ENCODE measurements around the gene BTK. TPM values are rescaled to one million over a fixed set of nuclear protein-coding genes. Genes with fewer than 3 reads are reported as not detected.

Gene BTK
- total and polyA plus RNA-seq, 9 of the 15 experiments (the other 6 are each of a cell fraction or from before 2014, with no cell fraction given), result 14.9 to 93.4 (median 65.2) TPM

GRCh38 chrX:101407748-101408531 is 21.9 kb upstream of the BTK start, which contains the start of the genes GLA and HNRNPH2 (continued):
- TF ChIP-seq E2F4 (CRISPR knock-in tag; IDR thresholded peaks at IDR 0.05; ENCODE audit: low read depth) (no peak), GABPB1 (CRISPR knock-in tag; IDR thresholded peaks at IDR 0.05) (peak; percentile 66; the same call in 1 of the 2 replicates), ZNF197 (CRISPR knock-in tag; IDR thresholded peaks at IDR 0.05; ENCODE audit: low read depth) (no peak), CHD7 (IDR thresholded peaks at IDR 0.05; ENCODE audit: low read depth, low read length) (no peak), ESRRB (CRISPR knock-in tag; IDR thresholded peaks at IDR 0.05; ENCODE audit: borderline replicate concordance) (no peak), ZFP1 (CRISPR knock-in tag; IDR thresholded peaks at IDR 0.05) (no peak), PTBP1 (IDR thresholded peaks at IDR 0.05; ENCODE audit: low read depth, low read length) (no peak), ZBTB12 (CRISPR knock-in tag; IDR thresholded peaks at IDR 0.05) (peak; percentile 63; the same call in 1 of the 2 replicates), HMBOX1 (IDR thresholded peaks at IDR 0.05) (0 out of 2 replicates have a peak, but pooled peaks have one; percentile 33), TEAD4 (IDR thresholded peaks at IDR 0.05; ENCODE audit: low read length) (peak; percentile 42; the same call in 1 of the 2 replicates), TEAD4 (CRISPR knock-in tag; IDR thresholded peaks at IDR 0.05; ENCODE audit: borderline replicate concordance) (no peak), ZNF224 (CRISPR knock-in tag; IDR thresholded peaks at IDR 0.05) (no peak)
